SK-N-SH (cell line): ENCODE measurements around the gene SPTA1. TPM values are rescaled to one million over a fixed set of nuclear protein-coding genes. Genes with fewer than 3 reads are reported as not detected.

Experiments
- CTCF ChIA-PET: fragments of 300-600, 350-600 bp; formaldehyde crosslinking; extraction: SDS; loops from one replicate; lab custom pipeline; 2021; lab: Yijun Ruan, JAX
- POLR2A ChIA-PET: fragments of 350-600 bp; sonication (Branson Sonifier 250); formaldehyde crosslinking; extraction: SDS; loops from one replicate; lab custom pipeline; 2020; ENCODE audit warnings: antibody characterized with exemption, inconsistent platforms; lab: Yijun Ruan, JAX
- DNase-seq: peaks from one replicate; pipeline ENCODE4 v3.0.0; 2012
- H2AFZ ChIP-seq: fragments of 200-600 bp; sonication (generic); 2 replicates; pipeline ENCODE4 v1.8.1; 2016; ENCODE audit warnings: antibody characterized with exemption, mild to moderate bottlenecking, low read depth
- H3F3A ChIP-seq: fragments of 200-600 bp; sonication (generic); replicated peaks from 2 replicates; pipeline ENCODE3; 2016; ENCODE audit warnings: antibody characterized with exemption, mild to moderate bottlenecking; ENCODE audit not compliant: insufficient read depth
- H3K27ac ChIP-seq, 2 experiments: fragments of 200-500 bp in 1 of 2; fragments of 200-600 bp in 1 of 2; sonication (Bioruptor generic) in 1 of 2; sonication (generic), shearing (Covaris generic) in 1 of 2; 2 replicates each; pipeline versions ENCODE4 v1.5.1 to v1.6.1; 2014 to 2016; ENCODE audit warnings: low read depth in 2 of 2, inconsistent platforms in 1 of 2, low read length in 1 of 2, mild to moderate bottlenecking in 1 of 2, mixed read lengths in 1 of 2
- H3K27me3 ChIP-seq: fragments of 200-600 bp; sonication (generic), shearing (Covaris generic); 2 replicates; pipeline ENCODE4 v1.6.1; 2016; ENCODE audit warnings: mixed run types; ENCODE audit not compliant: insufficient read depth
- H3K36me3 ChIP-seq, 2 experiments: fragments of 200-500 bp in 1 of 2; fragments of 200-600 bp in 1 of 2; sonication (Bioruptor generic) in 1 of 2; sonication (generic) in 1 of 2; replicated peaks in 1 of 2; 2 replicates each; pipeline versions ENCODE3 to v1.5.1; 2014 to 2016; ENCODE audit warnings: low read length in 1 of 2, mild to moderate bottlenecking in 1 of 2; ENCODE audit not compliant: insufficient read depth in 2 of 2, control insufficient read depth in 1 of 2
- H3K4me1 ChIP-seq, 2 experiments: fragments of 200-500 bp in 1 of 2; fragments of 200-600 bp in 1 of 2; sonication (Bioruptor generic) in 1 of 2; sonication (generic), shearing (Covaris generic) in 1 of 2; 2 replicates each; pipeline versions ENCODE4 v1.5.1 to v1.6.1; 2014 to 2016; ENCODE audit warnings: low read depth in 1 of 2, low read length in 1 of 2, mixed run types in 1 of 2; ENCODE audit not compliant: insufficient read depth in 2 of 2, control insufficient read depth in 1 of 2
- H3K4me2 ChIP-seq: fragments of 200-600 bp; sonication (generic), shearing (Covaris generic); 2 replicates; pipeline ENCODE4 v1.6.1; 2017; ENCODE audit warnings: mixed run types
- H3K4me3 ChIP-seq, 2 experiments: fragments of 200-500 bp in 1 of 2; fragments of 200-600 bp in 1 of 2; sonication (Bioruptor generic) in 1 of 2; sonication (generic), shearing (Covaris generic) in 1 of 2; 2 replicates each; pipeline versions ENCODE4 v1.5.1 to v1.8.1; 2014 to 2016; ENCODE audit warnings: low read depth in 2 of 2, inconsistent platforms in 1 of 2, low read length in 1 of 2, mild to moderate bottlenecking in 1 of 2, mixed read lengths in 1 of 2, moderate library complexity in 1 of 2
- H3K79me2 ChIP-seq: fragments of 200-600 bp; sonication (generic); 2 replicates; pipeline ENCODE4 v1.8.1; 2017; ENCODE audit warnings: mild to moderate bottlenecking; ENCODE audit not compliant: insufficient read depth
- H3K9ac ChIP-seq: fragments of 200-600 bp; sonication (generic); 2 replicates; pipeline ENCODE4 v1.6.1; 2017; ENCODE audit warnings: mixed run types
- H3K9me2 ChIP-seq: fragments of 200-600 bp; sonication (generic); 2 replicates; pipeline ENCODE4 v1.6.1; 2017; ENCODE audit warnings: mixed run types
- H3K9me3 ChIP-seq: fragments of 200-600 bp; sonication (generic); 2 replicates; pipeline ENCODE4 v1.6.1; 2017; ENCODE audit warnings: mixed run types, mild to moderate bottlenecking, moderate library complexity
- H4K20me1 ChIP-seq: fragments of 200-600 bp; sonication (generic); 2 replicates; pipeline ENCODE4 v1.6.1; 2017; ENCODE audit warnings: mild to moderate bottlenecking, mixed run types; ENCODE audit not compliant: insufficient read depth
- CHD2 ChIP-seq: fragments of 150-350 bp; IDR thresholded peaks from 2 replicates; pipeline ENCODE4 v1.6.1; 2018; ENCODE audit warnings: low read length; ENCODE audit not compliant: partially characterized antibody
- CTCF ChIP-seq: fragments of 200-600 bp; sonication (generic); IDR thresholded peaks from 2 replicates; pipeline ENCODE4 v1.6.1; 2017; ENCODE audit warnings: antibody characterized with exemption, mild to moderate bottlenecking, moderate library complexity
- EP300 ChIP-seq, 2 experiments: IDR thresholded peaks; 2 replicates each; pipeline versions ENCODE4 v1.4.0 to v1.6.1; 2012; ENCODE audit warnings: borderline replicate concordance in 1 of 2, low read depth in 1 of 2, low read length in 1 of 2
- GATA2 ChIP-seq: sonication (generic); formaldehyde crosslinking; IDR thresholded peaks from 2 replicates; pipeline ENCODE4 v1.5.0; 2020; ENCODE audit warnings: mild to moderate bottlenecking, missing genetic modification reagents
- JUND ChIP-seq: IDR thresholded peaks from 2 replicates; pipeline ENCODE4 v1.4.0; 2012
- MEF2A ChIP-seq: IDR thresholded peaks from 2 replicates; pipeline ENCODE4 v1.4.0; 2012; ENCODE audit warnings: low read depth, borderline replicate concordance
- PBX3 ChIP-seq: IDR thresholded peaks from 2 replicates; pipeline ENCODE4; 2012
- RAD21 ChIP-seq: IDR thresholded peaks from 2 replicates; pipeline ENCODE4 v1.6.1; 2012; ENCODE audit warnings: mild to moderate bottlenecking, low read length
- RCOR1 ChIP-seq: fragments of 150-350 bp; IDR thresholded peaks from 2 replicates; pipeline ENCODE4 v1.6.1; 2017; ENCODE audit warnings: antibody characterized with exemption, low read length
- RFX5 ChIP-seq: IDR thresholded peaks from 2 replicates; pipeline ENCODE4 v1.6.1; 2012; ENCODE audit warnings: mild to moderate bottlenecking, improper control_type of control experiment, low read length
- TCF12 ChIP-seq: IDR thresholded peaks from 2 replicates; pipeline ENCODE4 v1.4.0; 2012
- TEAD4 ChIP-seq: IDR thresholded peaks from 2 replicates; pipeline ENCODE4 v1.4.0; 2012; ENCODE audit warnings: mild to moderate bottlenecking, borderline replicate concordance; ENCODE audit not compliant: insufficient read depth
- USF1 ChIP-seq: IDR thresholded peaks from 2 replicates; pipeline ENCODE4 v1.4.0; 2012; ENCODE audit warnings: low read depth, borderline replicate concordance
- WGBS: methylation state at CpG from one replicate; pipeline ENCODE4 v1.1.6; 2017; ENCODE audit warnings: low lambda C conversion rate; 5-methylcytosine and 5-hydroxymethylcytosine counted together
- polyA plus RNA-seq, 3 experiments: library from polyadenylated mRNA; depleted of rRNA; stranded (reverse); fragments of >200 nt; gene quantifications; 2 replicates each; pipeline ENCODE4 v1.2.3, GENCODE V29; 2012
- TF ChIP-seq, protein P1 (sequence below): IDR thresholded peaks from 2 replicates; pipeline ENCODE4 v1.4.0; 2012; ENCODE audit warnings: low read depth, borderline replicate concordance
- TF ChIP-seq, protein P2 (sequence below): fragments of 150-350 bp; IDR thresholded peaks from 2 replicates; pipeline ENCODE4 v1.6.1; 2016; ENCODE audit warnings: mild to moderate bottlenecking, low read depth, low read length

Gene SPTA1
- polyA plus RNA-seq, 1 of the 3 experiments (the other 2 are of a cell fraction): not detected

DNA sequence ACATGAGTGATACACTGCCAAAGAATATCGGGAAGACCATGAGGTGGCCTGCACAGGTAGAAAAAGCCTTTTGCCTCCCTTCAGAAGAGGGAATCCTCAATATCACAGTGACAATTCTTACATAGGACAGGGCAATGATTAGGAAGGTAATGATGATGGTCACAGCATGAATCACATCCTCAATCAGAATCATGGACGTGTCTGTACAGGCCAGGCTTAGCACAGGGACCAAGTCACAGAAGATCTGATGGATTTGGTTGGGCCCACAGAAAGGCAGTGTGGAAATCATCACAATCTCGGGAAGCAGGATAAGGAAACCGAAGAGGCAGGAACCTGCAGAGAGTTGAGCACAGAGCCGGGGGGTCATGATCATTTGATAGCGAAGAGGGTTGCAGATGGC, 30.8 kb upstream of the SPTA1 start (continued):
- TF ChIP-seq CTCF: no peak
- no peak for TF ChIP-seq EP300 (IDR thresholded peaks at IDR 0.05; ENCODE audit: borderline replicate concordance in 1 of 2, low read depth in 1 of 2, low read length in 1 of 2)
- TF ChIP-seq MEF2A: no peak
- no peak for TF ChIP-seq RAD21
- TF ChIP-seq CHD2: no peak

DNA sequence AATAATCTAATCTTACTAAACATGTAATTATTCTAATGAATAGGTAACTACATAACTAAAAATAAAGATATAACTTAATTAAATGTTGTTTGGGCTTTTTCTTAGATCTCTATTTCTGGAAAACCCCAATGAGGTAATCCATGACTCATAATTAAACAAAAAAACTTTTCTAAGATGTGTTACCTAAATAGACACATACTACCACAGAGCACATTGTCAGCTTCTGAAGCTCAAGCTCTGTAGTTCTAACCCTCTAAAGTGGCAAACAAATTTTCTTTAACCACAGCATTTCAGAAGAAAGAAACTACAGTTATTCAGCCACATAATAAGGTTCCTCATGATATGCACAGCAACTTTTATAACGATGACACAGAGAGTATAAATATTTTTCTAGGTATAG, 29.8 kb upstream of the SPTA1 start:
- no peaks in the 10 kb centered on the region for H3K4me1 ChIP-seq
- H3K9me3 ChIP-seq: no peaks in the 10 kb centered on the region
- no peak for DNase-seq
- H3K4me2 ChIP-seq: no peak overlapping the region
- no peaks in the 10 kb centered on the region for H3K36me3 ChIP-seq
- TF ChIP-seq, protein P1, sequence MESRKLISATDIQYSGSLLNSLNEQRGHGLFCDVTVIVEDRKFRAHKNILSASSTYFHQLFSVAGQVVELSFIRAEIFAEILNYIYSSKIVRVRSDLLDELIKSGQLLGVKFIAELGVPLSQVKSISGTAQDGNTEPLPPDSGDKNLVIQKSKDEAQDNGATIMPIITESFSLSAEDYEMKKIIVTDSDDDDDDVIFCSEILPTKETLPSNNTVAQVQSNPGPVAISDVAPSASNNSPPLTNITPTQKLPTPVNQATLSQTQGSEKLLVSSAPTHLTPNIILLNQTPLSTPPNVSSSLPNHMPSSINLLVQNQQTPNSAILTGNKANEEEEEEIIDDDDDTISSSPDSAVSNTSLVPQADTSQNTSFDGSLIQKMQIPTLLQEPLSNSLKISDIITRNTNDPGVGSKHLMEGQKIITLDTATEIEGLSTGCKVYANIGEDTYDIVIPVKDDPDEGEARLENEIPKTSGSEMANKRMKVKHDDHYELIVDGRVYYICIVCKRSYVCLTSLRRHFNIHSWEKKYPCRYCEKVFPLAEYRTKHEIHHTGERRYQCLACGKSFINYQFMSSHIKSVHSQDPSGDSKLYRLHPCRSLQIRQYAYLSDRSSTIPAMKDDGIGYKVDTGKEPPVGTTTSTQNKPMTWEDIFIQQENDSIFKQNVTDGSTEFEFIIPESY: no peak
- TF ChIP-seq TCF12 (no peak), TEAD4 (no peak), RFX5 (no peak)
- WGBS: 0% methylated on average over 1 of the region's 1 CpG
- no peaks in the 10 kb centered on the region for H3K27me3 ChIP-seq
- no peaks in the 10 kb centered on the region for H4K20me1 ChIP-seq
- H3K79me2 ChIP-seq: no peaks in the 10 kb centered on the region
- H3K4me3 ChIP-seq: no peak overlapping the region
- no peaks in the 10 kb centered on the region for H3K9me2 ChIP-seq
- no peak overlapping the region for H3K9ac ChIP-seq
- ChIA-PET CTCF (no interaction called here), POLR2A (no interaction called here)
- no peak overlapping the region for H3K27ac ChIP-seq
- no peak overlapping the region for H2AFZ ChIP-seq
- no peaks in the 10 kb centered on the region for H3F3A ChIP-seq

GRCh38 chr1:158714754-158715153, 28.2 kb upstream of the SPTA1 start:
- TF ChIP-seq CHD2 (no peak), GATA2 (no peak), RCOR1 (no peak), USF1 (no peak), TEAD4 (no peak), CTCF (no peak), JUND (no peak), PBX3 (no peak)
- TF ChIP-seq, protein P2, sequence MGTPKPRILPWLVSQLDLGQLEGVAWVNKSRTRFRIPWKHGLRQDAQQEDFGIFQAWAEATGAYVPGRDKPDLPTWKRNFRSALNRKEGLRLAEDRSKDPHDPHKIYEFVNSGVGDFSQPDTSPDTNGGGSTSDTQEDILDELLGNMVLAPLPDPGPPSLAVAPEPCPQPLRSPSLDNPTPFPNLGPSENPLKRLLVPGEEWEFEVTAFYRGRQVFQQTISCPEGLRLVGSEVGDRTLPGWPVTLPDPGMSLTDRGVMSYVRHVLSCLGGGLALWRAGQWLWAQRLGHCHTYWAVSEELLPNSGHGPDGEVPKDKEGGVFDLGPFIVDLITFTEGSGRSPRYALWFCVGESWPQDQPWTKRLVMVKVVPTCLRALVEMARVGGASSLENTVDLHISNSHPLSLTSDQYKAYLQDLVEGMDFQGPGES: no peak
- no peaks in the 10 kb centered on the region for H4K20me1 ChIP-seq
- no peaks in the 10 kb centered on the region for H3K4me1 ChIP-seq
- no peak overlapping the region for H2AFZ ChIP-seq
- no peaks in the 10 kb centered on the region for H3K27me3 ChIP-seq
- H3K79me2 ChIP-seq: no peaks in the 10 kb centered on the region
- DNase-seq: no peak
- ChIA-PET CTCF (no interaction called here), POLR2A (no interaction called here)
- H3K4me3 ChIP-seq: no peak overlapping the region
- no peak overlapping the region for H3K27ac ChIP-seq
- H3K4me2 ChIP-seq: no peak overlapping the region
- WGBS: 0% methylated on average over 1 of the region's 1 CpG
- no peaks in the 10 kb centered on the region for H3K9me3 ChIP-seq
- no peaks in the 10 kb centered on the region for H3K9me2 ChIP-seq
- no peak overlapping the region for H3K9ac ChIP-seq
- H3K36me3 ChIP-seq: no peaks in the 10 kb centered on the region
- no peaks in the 10 kb centered on the region for H3F3A ChIP-seq
